Spleen (tissue), 7 donors: Measurements from ENCODE around the gene MACROD2.

ENCODE experiments used
- CTCF ChIP-seq, 11 experiments: fragments of 200-600 bp in 7 of 11; fragments of 450-650 bp in 4 of 11; sonication (generic) in 4 of 11; IDR thresholded peaks in 8 of 11; conservative IDR thresholded peaks in 3 of 11; 1 replicate in 7 of 11; 2 replicates in 4 of 11; pipeline versions ENCODE4 v1.4.0 to v1.8.0; 2016 to 2021; ENCODE audit warnings: antibody characterized with exemption in 11 of 11, inconsistent platforms in 4 of 11, mild to moderate bottlenecking in 1 of 11
- POLR2A ChIP-seq, 3 donors: fragments of 450-650 bp; IDR thresholded peaks; one replicate each; pipeline ENCODE4 v1.5.1; 2017; ENCODE audit warnings: antibody characterized with exemption in 3 of 3, mild to moderate bottlenecking in 1 of 3
- donor health status: DM: no; HTN: no; CAD: no; lungs with moderate emphysema.
- donor health status: DM: no; HTN: no; CAD: no.
- donor health status: DM: no; HTN: no; CAD: no.

GRCh38 chr20:14764511-14765369 lies 769.4 kb downstream of the MACROD2 start:
- TF ChIP-seq CTCF (IDR thresholded peaks at IDR 0.05 in 8 of 11, conservative IDR thresholded peaks at IDR 0.05 in 3 of 11) (no peak), POLR2A (IDR thresholded peaks at IDR 0.05) (no peak)
